Measurements from ENCODE around the gene RECQL. TPM values are rescaled to one million over a fixed set of nuclear protein-coding genes. Genes with fewer than 3 reads are reported as not detected.

The RECQL gene
- total RNA-seq, 1 experiment from 2014 or later: 34.5 TPM

GRCh38 chr12:21499765-21500164 is 1.7 kb downstream of the RECQL start:
- BruUV-seq (replicated peaks): no TSS peak
- Histone ChIP-seq H3K9me2 (ENCODE audit: insufficient read depth) (no peaks in the 10 kb centered on the region), H3K4me3 (no peak overlapping the region; the same call in 1 of the 2 replicates), H3F3A (ENCODE audit: insufficient read depth, low read depth) (peaks cover 9% of the 10 kb centered on the region; the same call in 1 of the 2 replicates), H3K27me3 (ENCODE audit: insufficient read depth, low read depth) (no peaks in the 10 kb centered on the region), H4K20me1 (ENCODE audit: insufficient read depth) (no peaks in the 10 kb centered on the region; the same call in 1 of the 2 replicates), H3K4me1 (replicated peaks; ENCODE audit: insufficient read depth) (peaks cover 28% of the 10 kb centered on the region), H2AFZ (no peak overlapping the region), H3K4me2 (peak overlapping the region; percentile 91; the same call in 1 of the 2 replicates), H3K27ac (no peak overlapping the region), H3K36me3 (ENCODE audit: low read depth) (no peaks in the 10 kb centered on the region), H3K9me3 (ENCODE audit: insufficient read depth, low read depth) (no peaks in the 10 kb centered on the region), H3K79me2 (ENCODE audit: low read depth) (peaks cover 45% of the 10 kb centered on the region)
- POLR2A ChIA-PET (ENCODE audit: unreplicated experiment): no interaction called here
- DNase-seq: no peak
- CTCF ChIA-PET: interaction anchor here (0.6 kb wide), 1 partner anchor 1477 kb away, joined by 3 read pairs; no protein-coding TSS in a partner anchor
- TF ChIP-seq CTCF (conservative IDR thresholded peaks at IDR 0.05): no peak
- no peak for TF ChIP-seq EZH2 (IDR thresholded peaks at IDR 0.05; ENCODE audit: low read depth)
- intact Hi-C loops (cut with micrococcal nuclease; ENCODE audit: unreplicated experiment): loop anchor here (2.0 kb wide), 2 partner anchors 63 to 157 kb away; partner anchors contain the start of genes LDHB and PYROXD1

- Histone ChIP-seq H3F3A (ENCODE audit: insufficient read depth, low read depth) (no peaks in the 10 kb centered on the region), H3K27ac (no peak overlapping the region), H3K4me1 (replicated peaks; ENCODE audit: insufficient read depth) (no peaks in the 10 kb centered on the region), H3K36me3 (ENCODE audit: low read depth) (no peaks in the 10 kb centered on the region), H3K9me3 (ENCODE audit: insufficient read depth, low read depth) (no peaks in the 10 kb centered on the region), H3K4me3 (no peak overlapping the region), H4K20me1 (ENCODE audit: insufficient read depth) (no peaks in the 10 kb centered on the region), H3K27me3 (ENCODE audit: insufficient read depth, low read depth) (no peaks in the 10 kb centered on the region), H2AFZ (no peak overlapping the region), H3K79me2 (ENCODE audit: low read depth) (no peaks in the 10 kb centered on the region), H3K4me2 (no peak overlapping the region), H3K9me2 (ENCODE audit: insufficient read depth) (no peaks in the 10 kb centered on the region)
- intact Hi-C loops (cut with micrococcal nuclease; ENCODE audit: unreplicated experiment): no loop called here
- POLR2A ChIA-PET (ENCODE audit: unreplicated experiment): no interaction called here
- no peak for DNase-seq
- BruUV-seq (replicated peaks): no TSS peak
- no peak for TF ChIP-seq CTCF (conservative IDR thresholded peaks at IDR 0.05)
- no peak for TF ChIP-seq EZH2 (IDR thresholded peaks at IDR 0.05; ENCODE audit: low read depth)
- CTCF ChIA-PET: interaction anchor here (0.6 kb wide), 2 partner anchors 25 to 177 kb away, joined by 3 to 6 read pairs; no protein-coding TSS in a partner anchor
Measured at GRCh38 chr12:21485998-21486397, 15.4 kb downstream of the RECQL start.

- Histone ChIP-seq H3K79me2 (ENCODE audit: low read depth) (no peaks in the 10 kb centered on the region), H3K4me3 (no peak overlapping the region), H3K27ac (no peak overlapping the region), H3K36me3 (ENCODE audit: low read depth) (no peaks in the 10 kb centered on the region), H3K4me2 (no peak overlapping the region), H3F3A (ENCODE audit: insufficient read depth, low read depth) (no peaks in the 10 kb centered on the region), H3K9me3 (ENCODE audit: insufficient read depth, low read depth) (no peaks in the 10 kb centered on the region), H4K20me1 (ENCODE audit: insufficient read depth) (no peaks in the 10 kb centered on the region), H3K27me3 (ENCODE audit: insufficient read depth, low read depth) (no peaks in the 10 kb centered on the region), H3K4me1 (replicated peaks; ENCODE audit: insufficient read depth) (no peaks in the 10 kb centered on the region), H2AFZ (no peak overlapping the region), H3K9me2 (ENCODE audit: insufficient read depth) (no peaks in the 10 kb centered on the region)
- ChIA-PET POLR2A (ENCODE audit: unreplicated experiment) (no interaction called here), CTCF (no interaction called here)
- no peak for TF ChIP-seq CTCF (conservative IDR thresholded peaks at IDR 0.05)
- no peak for TF ChIP-seq EZH2 (IDR thresholded peaks at IDR 0.05; ENCODE audit: low read depth)
- DNase-seq: no peak
- no TSS peak for BruUV-seq (replicated peaks)
- intact Hi-C loops (cut with micrococcal nuclease; ENCODE audit: unreplicated experiment): no loop called here
Measured at GRCh38 chr12:21483531-21483930, 17.9 kb downstream of the RECQL start.

Measured in PC-9 (cell line).